ENCODE measurements around the gene FGG. TPM values are rescaled to one million over a fixed set of nuclear protein-coding genes. Genes with fewer than 3 reads are reported as not detected.

Gene FGG
- 5.6 and 5.8 TPM in 2 replicates for total RNA-seq (2014; rRNA removed; shearing (Covaris generic))
- polyA plus RNA-seq (2014; cell fraction: nucleus; rRNA removed), result 2.1 and 4.4 TPM in 2 replicates

- no peak for DNase-seq (ENCODE audit: extremely low read depth, low read depth)
Measured at GRCh38 chr4:154612472-154613414, at the start of gene FGG. Gene FGG, minus strand, starts transcription at chr4:154612656. Its CDS starts 47 bp downstream, at chr4:154612609.

DNA sequence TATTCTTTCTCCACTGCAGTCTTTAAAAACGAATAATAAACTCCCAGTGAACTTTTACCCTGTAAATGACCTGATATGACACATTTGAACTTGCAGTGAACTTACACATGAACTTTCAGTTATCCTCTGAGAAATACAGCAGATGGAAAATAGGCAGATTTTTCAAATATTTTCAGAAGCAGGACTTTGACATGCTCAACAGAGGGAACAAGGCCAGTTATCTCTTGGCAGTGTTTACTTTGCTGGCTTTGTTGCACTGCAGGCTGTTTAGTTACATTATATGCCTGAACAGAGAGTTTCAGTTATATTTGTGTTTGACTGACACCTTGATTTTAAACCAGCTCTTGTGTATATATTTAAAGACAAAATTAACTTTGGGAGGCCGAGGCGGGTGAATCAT, 47.6 kb upstream of the FGG start:
- no peak for DNase-seq (ENCODE audit: extremely low read depth, low read depth)

GRCh38 chr4:154658680-154659405, 46.4 kb upstream of the FGG start:
- DNase-seq (ENCODE audit: extremely low read depth, low read depth), result no peak

DNA sequence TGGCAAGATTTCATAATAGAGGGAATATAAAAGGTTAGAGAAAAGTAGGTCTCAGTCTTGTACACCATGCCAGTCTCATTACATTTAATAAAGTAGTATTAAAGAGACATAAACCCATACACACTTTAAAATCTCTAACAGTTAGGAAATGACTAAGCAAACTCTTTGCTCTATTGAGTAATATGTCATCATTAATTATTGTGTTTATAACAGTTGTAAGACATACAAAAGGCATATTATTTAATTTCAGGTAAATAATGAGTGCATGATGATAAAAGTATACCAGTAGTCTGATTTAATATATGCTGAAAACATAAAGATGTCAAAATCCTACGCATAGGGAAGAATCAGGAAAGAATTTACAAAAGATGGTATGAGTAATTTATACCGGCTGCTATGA, 31.0 kb upstream of the FGG start:
- DNase-seq (ENCODE audit: extremely low read depth, low read depth), result no peak

DNA sequence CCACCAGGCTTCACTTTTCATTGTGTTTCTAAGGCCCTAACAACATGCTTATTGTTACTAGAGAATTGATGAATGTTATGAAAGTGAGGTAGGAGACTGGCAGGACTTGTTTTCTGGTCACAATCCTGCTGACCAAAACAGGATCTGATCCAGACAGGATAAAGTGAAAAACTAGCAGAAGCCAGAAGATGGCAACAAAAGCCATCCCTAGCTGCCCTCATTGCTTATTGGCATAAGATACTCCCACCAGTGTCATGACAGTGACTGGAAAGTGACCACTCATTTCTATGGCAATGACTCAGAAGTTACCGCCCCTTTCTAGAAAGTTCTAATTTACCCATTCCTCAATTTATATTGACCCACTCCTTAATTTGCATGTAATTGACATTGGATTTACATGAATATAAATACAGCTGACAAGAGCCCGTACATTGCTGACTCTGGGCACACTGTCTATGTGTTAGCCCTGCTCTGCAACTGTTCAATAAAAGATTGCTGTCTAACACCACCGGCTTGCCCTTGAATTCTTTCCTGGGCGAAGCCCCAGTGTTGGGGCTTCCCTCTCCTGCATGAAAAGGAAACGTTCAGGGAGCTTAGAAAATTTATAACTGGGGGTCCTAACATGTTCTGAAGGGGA, 30.0 kb upstream of the FGG start:
- DNase-seq (ENCODE audit: extremely low read depth, low read depth), result no peak

DNA sequence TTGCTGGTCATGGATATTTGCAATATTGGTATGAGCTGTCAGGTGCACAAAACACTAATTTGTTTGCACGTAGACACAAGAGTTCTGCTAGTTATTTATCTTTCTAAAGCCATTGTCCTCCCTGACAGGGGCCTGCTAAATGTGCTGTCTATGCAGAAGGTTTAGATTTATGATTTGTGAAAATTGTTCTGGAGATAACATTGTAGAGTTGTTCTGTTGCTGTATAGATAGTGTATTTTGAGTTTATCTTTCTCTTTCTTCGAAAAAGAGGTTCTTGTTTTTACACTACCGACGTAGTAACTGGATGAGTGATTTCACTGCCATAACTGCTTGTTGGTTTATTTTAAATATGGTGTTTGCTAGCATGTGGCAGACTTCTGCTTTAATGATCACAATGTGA, 28.5 kb upstream of the FGG start:
- no peak for DNase-seq (ENCODE audit: extremely low read depth, low read depth)

GRCh38 chr4:154634058-154634457, 21.6 kb upstream of the FGG start:
- no peak for DNase-seq (ENCODE audit: extremely low read depth, low read depth)

DNA sequence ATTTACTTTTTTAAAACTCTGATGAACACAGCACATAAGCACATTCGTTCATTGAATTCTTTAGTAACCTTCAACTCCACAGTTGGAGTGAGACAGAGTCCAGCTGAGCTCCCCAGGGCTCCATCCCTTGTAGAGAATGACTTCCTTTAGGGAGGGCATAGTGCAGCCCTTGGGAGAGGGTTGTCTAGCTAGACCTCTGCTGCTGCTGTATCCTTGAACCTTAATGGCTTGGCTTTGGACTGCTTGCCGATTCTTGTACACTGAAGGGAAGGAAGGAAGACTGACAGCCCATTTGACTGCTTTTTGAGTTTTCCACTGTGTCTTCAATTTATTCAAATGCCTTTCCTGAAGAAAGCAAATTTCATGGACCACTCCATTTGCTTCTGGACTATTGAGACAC, 19.4 kb upstream of the FGG start:
- no peak for DNase-seq (ENCODE audit: extremely low read depth, low read depth)

DNA sequence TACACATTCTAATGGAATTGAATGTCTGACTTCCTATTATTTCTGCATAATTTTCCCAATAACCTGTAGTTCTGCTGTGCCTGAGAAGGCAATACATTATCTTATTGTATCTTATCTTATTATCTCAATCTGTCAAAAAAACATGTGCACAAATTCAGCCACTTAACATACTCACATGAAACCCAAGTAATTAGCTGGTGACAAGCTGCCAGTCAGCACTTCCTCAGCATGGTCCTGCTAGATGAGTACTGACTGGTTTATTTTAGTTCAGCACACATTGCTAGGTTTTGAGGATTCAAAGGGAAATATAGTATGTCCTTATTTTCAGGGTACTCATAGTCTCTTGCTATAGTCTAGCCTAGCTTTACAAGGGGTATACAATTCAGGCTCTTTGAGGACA, 17.9 kb upstream of the FGG start:
- DNase-seq (ENCODE audit: extremely low read depth, low read depth), result no peak

- DNase-seq (ENCODE audit: extremely low read depth, low read depth), result peak; percentile 56
Measured at GRCh38 chr4:154626793-154627484, 14.5 kb upstream of the FGG start.

DNA sequence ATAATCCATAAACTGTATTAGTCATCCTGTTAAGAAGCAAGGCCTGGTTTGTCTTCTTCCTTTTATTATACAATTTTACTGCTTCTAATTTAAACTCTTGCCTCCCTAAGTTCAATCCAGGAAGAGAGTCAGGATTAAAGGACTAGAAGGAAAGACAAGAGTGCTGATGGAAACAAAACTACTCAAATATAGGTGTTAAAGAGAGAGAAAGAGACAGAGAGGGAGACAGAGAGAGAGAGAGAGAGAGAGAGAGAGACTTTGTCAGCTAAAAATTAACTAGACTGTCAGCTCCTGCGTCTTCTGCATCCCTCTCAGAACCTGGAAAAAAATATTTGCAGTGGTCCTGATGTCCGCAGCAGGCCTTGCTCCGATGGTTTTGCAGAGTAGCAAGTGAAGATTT, 13.5 kb upstream of the FGG start:
- DNase-seq (ENCODE audit: extremely low read depth, low read depth), result no peak

GRCh38 chr4:154623995-154624394, 11.5 kb upstream of the FGG start:
- no peak for DNase-seq (ENCODE audit: extremely low read depth, low read depth)

- no peak for DNase-seq (ENCODE audit: extremely low read depth, low read depth)
Measured at GRCh38 chr4:154623436-154623835, 11.0 kb upstream of the FGG start.

GRCh38 chr4:154622598-154622997, 10.1 kb upstream of the FGG start:
- DNase-seq (ENCODE audit: extremely low read depth, low read depth), result peak; percentile 44

- DNase-seq (ENCODE audit: extremely low read depth, low read depth), result no peak
Measured at GRCh38 chr4:154620111-154620510, 7.7 kb upstream of the FGG start.

GRCh38 chr4:154618708-154619315, 6.4 kb upstream of the FGG start:
- peak; percentile 54 for DNase-seq (ENCODE audit: extremely low read depth, low read depth)

GRCh38 chr4:154617820-154618317, 5.4 kb upstream of the FGG start:
- no peak for DNase-seq (ENCODE audit: extremely low read depth, low read depth)

- DNase-seq (ENCODE audit: extremely low read depth, low read depth), result no peak
Measured at GRCh38 chr4:154616731-154617130, 4.3 kb upstream of the FGG start.

GRCh38 chr4:154616287-154616686, 3.8 kb upstream of the FGG start:
- no peak for DNase-seq (ENCODE audit: extremely low read depth, low read depth)

GRCh38 chr4:154615211-154615610, 2.8 kb upstream of the FGG start:
- DNase-seq (ENCODE audit: extremely low read depth, low read depth), result no peak

All from NCI-H460 (cell line).